MV-4-11 (cell line): ENCODE measurements around the gene GRIK3.

Source experiments
- DNase-seq: peaks from one replicate; lab custom pipeline; 2025; lab: John Stamatoyannopoulos, UW

GRIK3 gene

DNA sequence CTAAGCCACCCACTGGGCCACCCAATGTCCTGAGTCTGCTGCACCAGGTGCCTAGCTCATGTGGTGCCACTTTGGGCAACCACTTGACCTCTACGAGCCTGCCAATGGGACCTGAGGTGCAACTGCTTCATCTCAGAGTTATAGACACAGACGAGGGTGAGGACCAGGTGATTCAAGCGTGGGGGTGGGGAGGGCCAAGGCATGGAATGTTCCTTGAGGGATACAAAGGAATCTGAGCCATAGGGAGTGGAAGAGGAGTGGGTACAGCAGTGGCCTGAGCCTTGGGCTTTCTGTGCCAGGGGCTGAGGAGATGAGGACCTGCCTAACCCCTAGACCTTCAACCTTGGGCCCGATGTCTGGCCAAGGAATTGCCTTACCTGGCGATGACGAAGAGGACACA is 209.1 kb downstream of the GRIK3 start:
- no peak for DNase-seq

DNA sequence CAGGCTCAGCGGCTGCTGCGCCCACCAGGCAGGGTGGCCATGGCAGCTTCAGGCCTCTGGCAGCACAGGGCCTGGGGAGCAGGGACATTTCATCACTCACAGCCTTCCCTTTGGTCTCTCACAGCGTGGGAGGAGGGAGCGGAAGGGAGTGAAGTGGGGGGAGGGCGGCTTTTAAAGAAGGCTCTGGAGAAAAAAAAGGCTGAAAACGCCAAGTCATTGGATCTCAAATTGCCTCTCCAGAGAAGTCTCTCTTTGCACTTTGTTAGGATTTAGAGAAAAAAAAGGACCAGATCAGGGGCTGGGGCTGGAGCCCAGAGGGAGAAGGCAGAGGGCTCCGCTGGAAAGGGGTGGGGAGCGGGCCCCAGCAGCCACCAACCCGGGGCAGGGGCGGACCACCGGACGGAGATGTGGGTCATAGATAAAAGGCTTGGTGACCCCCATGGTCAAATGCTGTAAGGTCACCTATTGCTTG is 209.9 kb downstream of the GRIK3 start:
- peak; percentile 62 for DNase-seq

DNA sequence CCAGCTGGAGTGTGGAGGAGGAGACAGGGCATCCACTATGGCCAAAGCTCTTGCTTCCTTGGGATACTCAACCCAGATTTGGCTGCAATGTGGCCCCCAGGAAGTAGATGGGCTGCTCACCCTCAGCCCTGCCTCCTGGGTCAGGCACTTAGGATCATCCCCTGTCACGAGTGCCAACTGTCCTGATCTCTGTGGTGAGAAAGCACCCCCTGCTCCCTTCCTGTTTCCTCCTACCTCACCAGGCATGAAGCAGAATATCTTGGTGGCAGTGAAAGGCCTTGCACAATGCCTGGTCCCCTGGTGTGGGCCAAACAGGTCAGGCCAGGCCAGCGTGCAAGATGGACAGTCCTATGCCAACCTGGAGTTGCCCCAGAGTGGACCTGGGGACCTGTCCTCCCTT is 211.7 kb downstream of the GRIK3 start:
- peak; percentile 53 for DNase-seq

DNA sequence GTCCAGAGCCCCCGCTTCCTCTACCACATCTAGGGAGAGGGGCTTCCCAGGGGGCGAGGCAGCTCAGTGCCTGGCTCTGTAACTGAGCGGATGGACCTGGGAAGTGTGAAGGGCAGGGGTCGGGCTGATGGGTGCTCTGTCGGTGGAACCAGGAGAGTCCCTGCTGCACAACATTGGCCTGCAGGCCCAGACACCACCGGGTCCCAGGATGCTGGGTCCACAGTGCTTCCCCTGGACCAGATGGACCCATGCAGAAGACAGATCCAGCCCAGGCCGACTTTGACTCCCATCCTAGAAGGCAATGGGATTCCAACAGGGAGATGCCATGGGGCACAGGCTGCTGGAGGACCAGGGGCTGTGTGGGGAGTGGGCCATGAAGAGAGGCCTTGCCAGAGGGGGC is 212.9 kb downstream of the GRIK3 start:
- no peak for DNase-seq

DNA sequence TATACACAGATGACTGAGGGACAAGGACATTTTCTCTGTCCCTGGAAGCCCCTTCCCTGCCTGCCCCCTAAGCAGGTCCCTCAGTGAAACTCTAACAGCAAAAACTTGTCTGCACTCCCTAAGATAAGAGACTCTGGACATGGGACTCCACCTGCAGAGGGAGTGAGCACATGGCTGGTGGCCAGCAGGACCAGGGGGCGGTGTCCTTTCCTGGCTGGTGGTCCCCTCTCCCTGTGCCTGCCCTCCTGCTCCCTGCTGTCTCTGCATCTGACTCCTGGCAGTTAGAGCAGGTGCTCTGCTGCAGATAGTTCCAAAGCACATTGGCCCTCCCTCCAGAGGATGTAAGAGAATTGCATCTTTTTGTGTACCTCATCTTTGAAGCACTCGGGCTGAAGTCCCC is 215.5 kb downstream of the GRIK3 start:
- DNase-seq = no peak

DNA sequence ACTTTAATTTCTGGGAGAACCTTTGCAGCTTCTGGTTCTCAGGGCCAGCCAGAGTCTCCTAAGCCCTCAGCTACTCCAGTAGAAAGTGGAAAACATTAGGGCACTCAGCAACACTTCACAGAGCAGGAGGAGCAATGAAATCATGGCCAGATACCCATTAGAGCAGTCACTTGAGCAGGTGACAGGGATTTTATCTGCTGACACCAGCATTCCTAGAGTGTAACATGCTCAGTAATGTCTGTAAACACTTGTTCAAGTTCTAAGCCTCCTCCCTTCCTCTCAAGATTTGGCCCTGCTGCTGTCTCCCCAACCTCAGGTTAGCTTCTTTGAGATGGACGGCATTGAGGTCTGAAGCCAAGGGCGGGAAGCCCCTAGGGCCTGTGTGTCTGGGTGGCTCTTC is 218.0 kb downstream of the GRIK3 start:
- DNase-seq = no peak

DNA sequence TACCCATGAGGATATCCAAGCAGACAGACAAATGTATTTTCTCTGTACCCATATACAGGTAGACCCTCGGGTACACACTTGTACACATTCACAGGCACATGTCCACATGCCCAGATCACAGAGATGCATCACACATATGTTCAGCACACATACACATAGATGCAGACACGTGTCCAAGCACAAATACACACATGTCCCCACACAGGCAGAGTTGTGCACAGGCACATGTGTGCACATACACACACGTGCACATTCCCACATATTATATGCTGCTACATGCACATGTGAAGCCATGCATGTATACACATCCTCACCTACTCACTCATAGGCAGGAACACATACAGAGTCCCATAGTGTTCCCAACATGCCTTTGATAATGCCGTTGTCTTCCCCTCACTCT is 219.5 kb downstream of the GRIK3 start:
- no peak for DNase-seq

DNA sequence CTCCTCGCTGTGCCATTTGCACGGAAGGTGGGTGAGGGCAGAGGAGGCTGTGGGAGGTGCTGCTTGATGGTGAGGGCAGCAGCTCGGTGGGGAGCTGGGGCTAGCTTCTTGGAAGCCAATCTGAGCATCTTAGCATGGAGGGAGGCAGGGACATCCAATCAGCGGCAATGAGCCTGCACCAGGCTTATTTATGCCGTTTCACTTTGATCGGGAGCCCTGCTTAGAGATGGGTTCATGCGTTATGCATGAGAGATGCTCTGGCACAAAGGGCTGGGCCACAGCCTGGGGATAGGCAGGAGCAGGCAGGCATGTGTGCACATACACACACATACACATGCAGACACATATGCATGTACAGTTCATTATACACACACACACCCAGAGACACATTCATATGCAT is 220.2 kb downstream of the GRIK3 start:
- no peak for DNase-seq

DNA sequence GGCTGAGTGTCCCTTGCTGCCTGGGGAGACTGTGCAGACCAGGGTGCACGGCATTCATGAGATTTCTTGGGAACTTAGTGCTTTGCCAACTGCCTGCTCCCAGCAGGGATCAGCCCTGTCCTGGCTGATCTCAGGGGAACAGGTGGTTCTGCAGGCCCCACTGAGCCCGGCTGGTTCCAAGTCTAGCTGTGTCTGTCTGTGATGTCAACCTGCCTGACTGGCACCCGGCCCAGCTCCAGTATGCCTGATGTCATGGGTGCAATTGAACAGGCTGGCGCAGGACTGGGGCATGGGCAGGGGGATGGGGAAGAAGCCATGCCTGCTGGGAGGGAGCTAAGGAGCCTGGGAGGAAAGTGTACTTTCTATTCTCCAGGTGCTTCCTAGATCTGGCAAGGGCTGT is 227.1 kb downstream of the GRIK3 start:
- DNase-seq = no peak

DNA sequence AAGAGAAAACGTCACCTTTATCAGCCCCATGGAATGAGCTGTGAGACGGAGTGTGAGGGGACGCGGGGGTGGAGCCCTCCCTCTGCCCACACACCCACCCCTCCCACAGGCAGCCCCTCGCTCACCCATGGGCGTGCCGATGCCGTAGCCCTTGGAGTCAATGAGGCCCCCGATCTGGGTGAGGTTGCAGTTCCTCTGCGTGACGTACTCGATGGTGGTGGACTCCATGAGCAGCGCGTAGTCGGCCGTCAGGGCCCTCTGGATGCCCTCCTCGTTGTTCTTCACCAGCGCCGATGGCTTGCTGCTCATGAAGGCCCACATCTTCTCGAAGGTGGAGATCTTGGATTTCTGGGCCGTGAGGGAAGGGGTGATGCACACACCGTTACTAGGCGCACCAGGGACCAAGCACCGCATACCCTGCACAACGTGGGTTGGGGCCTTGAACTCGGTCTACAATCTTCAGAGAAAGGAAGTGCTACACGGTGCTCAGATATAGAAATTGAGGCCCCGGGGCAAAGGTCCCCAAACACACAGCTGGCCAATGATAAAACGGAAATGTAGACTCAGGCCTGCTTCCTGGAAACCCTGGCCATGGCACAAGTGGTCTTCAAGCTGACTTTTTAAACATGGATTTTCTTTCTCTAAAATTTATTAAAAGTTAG is 228.2 kb downstream of the GRIK3 start:
- no peak for DNase-seq

DNA sequence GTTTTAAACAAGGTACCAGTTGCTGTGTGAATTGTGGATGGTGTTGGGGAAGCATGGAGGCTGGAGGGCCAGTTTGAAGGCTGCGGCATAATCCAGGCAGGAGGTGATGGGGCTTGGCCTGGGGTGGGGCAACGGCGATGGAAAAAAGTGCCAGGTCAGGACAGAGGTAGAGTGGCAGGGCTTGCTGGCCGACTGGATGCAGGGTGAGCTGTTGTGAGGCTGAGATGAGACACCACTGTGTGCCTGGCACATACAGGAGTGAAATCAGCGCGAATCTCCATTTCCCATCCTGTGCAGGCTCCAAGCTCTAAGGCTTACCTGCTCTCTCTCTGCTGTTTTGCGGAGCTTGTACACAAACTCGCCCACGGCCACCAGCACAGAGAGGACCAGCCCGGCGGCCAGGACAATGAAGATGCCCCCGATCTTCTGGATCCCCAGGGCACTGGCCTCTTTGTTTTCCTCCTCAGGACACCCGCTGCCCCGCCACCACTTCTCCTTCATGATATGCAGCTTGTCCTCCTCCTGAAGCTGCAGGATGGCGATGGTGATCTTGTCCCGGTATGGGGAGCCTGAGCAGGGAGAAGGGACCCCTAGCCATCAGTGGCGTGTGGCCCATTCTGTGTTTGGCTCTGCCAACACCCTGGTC is 229.5 kb downstream of the GRIK3 start:
- DNase-seq = no peak

DNA sequence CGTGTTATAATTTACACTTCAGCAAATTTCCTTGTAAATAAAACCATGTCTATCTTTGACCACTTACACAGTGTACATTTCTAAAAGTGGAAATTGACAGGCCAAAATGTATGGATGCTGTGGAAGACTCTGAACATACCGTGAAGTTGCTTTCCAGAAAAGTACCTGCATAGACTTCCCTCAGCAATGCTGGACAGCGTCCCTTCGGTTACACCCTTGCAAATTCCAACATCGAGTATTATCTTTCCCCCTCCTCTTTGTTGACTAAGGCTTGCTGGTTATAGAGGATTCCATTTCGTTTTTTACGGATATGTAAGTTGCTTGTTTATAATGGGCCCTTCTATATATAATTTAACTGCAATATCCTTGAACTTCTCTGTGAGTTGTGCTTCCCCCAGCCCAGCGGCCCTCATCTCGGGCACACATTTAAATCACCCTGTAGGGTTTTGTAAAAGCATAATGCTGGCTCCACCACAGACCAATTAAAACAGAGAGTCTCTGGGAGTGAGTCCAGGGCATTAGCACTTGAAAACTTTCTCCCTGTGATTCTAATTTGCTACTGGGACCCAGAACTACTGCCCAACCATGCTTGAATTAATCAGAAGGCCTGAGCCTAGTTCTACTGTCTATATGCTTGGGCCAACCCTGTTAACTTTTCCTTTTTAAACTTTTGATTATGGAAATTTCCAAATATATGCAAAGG is 230.3 kb downstream of the GRIK3 start:
- no peak for DNase-seq

DNA sequence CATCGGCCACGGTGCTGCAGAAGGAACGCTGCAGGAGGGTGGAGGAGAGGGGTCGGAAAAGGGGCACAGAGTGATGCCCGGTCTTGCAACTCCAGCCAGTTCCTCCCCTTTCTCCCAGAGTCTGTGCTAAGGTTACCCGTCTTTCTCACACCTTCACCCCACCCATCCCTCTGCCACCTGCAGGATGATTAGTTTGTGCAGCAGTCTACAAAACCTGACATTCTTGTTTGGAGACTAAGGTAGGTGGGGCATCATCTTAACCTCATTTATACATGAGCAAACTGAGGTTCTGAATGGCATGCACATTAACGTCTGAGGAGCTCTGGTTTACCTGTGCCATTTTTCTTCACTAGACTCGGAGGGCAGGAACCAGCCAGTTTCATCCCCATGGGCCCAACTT is 232.3 kb downstream of the GRIK3 start:
- no peak for DNase-seq

DNA sequence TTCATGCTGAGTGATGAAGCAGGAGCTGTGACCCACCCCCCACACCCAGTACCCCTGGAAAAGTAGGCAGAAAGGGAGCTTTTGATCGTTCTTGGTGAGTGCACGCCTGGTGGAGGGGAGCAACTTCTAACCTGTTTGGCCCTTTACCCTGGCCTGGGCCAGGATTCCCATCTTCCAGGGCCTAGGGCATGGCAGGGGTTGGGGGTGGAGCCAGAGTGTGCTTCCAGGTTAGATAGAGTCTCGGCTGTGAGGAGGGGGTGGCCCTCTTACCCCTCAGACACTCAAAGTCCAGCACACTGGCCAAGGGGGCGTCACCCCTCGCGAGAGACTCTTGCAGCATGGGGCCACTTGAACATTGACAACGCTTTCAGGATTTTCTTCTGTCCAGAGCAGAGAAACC is 236.6 kb downstream of the GRIK3 start:
- no peak for DNase-seq

DNA sequence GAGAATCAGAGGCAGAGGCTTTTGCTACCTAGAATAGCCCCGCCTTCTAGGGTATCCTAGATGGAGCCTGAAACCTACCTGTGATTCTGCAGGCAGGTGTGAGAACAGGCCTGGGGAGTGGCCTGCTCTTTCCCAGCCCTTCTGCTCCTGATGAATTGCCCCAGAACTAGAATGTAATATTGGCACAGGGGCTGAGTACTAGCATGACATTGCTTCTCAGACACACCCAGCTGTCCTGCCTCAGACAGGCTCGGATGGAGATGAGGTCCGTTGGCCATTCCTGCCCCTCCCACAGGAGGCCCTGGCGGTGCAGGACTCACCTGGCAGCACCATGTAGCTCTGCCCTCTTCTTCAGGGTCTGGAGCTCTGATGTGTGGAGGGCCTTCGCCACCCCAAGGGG is 237.6 kb downstream of the GRIK3 start:
- DNase-seq = no peak

DNA sequence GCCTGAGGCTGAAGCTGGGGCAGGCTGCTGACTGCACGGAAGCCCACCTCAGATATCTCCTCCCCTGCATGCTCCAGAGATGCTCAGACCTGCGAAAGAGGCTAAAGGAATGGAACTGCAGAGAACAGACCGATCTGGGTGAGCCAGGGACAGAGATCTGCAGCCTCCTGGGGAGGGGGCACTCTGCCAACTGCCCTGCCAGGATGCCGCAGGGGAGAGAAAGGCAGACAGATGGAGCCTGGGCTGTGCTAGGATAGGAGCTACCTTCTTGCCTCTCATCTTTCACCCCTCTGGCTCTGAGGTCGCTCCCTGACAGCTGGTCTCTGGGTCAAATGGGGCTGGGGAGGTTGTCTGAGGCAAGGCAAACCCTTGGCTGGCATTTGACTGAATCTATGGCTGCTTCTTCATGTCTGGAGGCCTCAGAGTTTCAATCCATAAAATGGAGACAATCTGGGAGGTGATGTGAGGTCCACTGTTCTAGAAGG is 238.2 kb downstream of the GRIK3 start:
- no peak for DNase-seq

DNA sequence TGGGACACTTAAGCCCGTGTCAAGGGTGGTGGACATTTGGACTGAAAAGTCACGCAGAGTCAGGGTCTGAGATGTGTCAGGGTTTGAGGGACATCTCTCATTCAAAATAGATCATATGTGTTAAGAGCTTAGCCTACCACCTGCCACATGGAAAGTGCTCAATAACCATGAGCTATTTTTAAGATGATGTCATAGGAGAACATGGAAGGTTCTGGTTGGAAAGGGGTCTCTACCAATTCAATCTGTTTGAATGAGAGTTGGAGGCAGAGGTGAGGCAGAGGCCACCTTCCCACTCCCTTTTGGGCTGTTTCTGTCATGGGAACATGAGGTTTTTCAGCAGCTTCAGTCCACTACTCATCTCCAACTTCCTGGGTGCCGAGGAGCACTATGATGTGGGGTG is 239.9 kb downstream of the GRIK3 start:
- no peak for DNase-seq

DNA sequence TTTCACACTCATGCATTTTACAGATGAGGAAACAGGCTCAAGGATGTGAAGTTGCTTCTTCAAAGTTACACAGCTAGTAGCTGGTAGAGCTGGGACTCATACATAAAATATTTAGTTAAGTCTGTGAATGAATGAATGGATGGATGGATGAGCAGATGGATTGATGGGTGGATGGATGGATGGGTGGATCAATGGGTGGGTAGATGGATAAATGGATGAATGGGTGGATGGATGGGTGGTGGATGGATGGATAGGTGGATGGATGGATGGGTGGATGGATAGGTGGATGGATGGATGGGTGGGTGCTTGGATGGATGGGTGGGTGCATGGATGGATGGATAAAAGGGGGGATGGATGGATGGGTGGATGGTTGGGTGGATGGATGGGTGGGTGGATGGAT is 240.9 kb downstream of the GRIK3 start:
- no peak for DNase-seq

DNA sequence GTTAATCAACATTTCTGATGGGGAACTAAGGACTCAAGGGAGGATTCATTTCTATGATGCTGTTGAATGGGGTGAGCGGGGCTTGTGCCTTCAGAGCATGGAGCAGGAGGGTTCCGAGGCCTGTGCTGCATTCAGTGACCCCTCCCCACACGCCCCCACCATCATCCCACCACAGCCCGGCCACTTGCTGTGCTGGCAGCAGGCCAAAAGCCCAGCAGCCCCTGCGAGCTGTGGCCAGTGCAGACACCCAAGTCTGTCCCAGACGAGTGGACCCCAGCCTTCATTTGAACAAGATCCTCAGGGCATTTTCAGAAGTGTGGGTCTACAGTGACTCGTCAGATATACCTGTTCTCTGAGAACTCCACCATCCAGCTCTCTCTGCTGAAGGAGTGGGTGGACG is 242.0 kb downstream of the GRIK3 start:
- DNase-seq = no peak

DNA sequence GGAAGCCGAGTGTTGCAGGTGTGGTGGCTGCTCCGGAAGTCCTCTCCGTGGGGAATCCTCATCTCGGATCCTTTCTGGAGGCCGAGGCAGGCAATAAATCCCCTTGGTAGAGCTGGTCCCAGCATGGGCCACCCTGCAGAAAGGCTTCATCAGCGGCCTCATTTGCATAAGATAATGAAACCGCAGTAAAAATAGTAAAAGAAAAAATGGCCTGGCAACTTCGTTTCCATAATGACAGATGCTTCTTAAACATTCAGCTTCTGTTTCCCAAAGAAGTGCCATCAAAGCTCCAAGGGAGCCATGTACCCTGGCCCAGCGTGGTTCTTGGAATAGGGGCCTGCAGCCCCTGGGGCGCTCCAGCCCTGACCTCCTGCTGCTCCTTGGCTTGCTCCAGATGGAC is 244.1 kb downstream of the GRIK3 start:
- DNase-seq = no peak

DNA sequence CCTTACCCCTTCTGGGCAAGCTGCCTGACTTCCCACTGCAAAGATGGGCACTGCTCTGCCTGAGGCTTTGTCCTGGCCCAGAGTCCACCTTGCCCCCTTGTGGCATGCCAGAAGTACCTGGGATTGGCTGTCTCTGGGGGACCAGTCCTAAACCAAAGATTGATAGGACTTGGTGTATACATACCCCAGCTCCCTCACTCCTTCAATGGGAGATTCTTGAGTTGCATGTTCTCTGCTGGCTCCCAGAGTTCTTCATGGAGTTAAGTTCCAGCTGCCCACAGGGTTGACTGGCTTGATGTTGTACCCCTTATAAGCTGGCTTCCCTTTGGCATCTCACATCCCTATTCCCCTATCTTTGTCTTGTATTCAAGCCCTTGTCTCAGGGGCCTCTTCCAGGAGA is 244.8 kb downstream of the GRIK3 start:
- no peak for DNase-seq

DNA sequence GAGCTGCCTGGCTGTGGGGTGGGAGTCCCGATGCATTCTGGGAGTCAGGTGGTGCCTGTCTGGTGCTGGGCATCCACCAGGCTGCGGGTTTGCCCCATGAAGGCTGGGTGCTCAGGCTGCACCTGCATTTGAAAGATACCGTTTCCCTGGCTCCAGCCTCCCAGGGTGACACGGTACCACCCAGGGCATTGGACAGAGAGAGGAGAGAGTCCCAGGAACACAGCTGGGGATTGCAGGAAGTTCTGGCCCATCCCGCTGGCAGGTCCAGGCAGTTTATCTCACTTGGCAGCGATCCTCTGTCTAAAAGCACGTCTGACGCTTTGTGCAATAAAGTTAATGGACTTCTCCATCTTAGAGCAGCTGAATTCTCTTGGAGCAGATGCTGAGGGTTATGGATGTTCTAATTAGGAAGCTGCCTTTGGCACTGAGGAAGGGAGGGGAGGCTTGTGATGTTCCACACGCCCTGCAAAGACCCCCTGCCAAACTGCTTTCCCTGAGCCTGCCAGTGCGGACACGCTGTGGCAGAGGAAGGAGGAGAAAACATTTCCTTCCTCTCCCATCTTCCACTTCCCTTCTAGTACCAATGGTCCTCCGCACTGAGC is 246.9 kb downstream of the GRIK3 start:
- DNase-seq = no peak

DNA sequence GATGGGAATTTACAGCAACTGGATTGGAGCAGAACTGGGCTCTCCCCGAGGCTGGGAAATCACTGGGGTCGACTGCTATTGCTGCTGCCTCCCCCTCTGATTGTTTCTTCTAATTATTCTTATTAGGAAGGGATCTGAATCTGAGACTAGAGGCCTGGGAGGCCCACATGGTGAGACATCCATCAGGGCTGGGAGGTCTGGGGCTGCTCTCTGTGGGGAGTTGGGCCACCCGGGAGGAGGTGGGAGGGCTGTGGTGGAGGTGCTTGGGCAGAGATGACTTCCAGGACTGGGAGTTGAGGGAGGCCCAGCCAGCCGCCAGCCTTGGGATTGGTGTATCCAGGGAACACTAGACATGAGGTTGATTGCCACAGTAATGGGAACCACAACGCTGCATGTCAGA is 247.9 kb downstream of the GRIK3 start:
- no peak for DNase-seq
